AML-193 (cell line): Measurements from ENCODE around the gene RAB1B.
"Not testable (repeated sequence)": the region's sequence is repeated elsewhere in the genome, so short reads cannot be mapped to it uniquely, and the experiment has no call there.

Experiments used
- DNase-seq, 2 experiments: peaks; one replicate each; lab custom pipeline; 2025; lab: John Stamatoyannopoulos, UW

Gene RAB1B

DNA sequence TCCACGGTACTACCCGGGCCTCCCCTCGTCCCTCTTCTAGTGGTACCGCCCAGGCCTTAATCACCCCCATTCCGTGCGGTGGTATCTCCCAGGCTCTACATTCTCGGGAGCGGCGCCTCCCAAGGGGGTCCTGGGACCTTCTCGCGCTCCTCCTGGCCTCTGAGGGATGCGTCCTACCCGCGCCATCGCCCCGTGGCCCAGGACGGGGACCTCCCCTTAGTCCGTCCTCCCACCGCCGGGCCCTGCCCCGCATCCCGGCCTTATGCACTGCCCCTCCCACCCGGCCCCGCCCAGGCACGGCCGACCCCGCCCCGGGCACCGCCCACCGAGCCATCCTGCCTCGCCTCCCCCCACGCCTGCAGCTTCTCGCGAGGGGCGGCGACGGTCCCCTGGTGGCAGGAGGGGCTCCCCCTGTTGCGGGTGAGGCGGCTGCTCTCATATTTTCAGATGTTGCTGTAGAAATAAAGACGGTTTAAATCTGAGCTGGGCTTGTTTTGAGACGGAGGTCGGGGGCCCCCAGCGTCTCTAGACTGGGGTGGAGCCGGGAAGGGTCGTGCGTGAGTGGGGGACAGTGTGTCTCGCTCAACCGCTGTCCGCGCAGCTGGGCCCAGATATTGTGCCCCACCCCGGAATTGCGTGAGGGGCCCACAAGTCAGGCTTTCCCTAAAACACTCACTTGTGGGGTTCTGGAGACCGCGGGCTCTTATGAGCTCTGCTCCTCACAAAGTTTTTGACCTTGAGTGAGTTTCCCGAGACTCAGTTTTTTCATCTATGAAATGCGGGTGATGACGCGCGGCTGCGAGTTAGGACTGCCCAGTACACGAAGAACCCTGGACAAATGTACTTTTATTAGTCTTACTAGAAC lies 828 bp upstream of the RAB1B start:
- peak; percentile 51 to 57 for DNase-seq

GRCh38 chr11:66268952-66269905 lies 790 bp downstream of the RAB1B start:
- DNase-seq, result peak; percentile 50 to 51

DNA sequence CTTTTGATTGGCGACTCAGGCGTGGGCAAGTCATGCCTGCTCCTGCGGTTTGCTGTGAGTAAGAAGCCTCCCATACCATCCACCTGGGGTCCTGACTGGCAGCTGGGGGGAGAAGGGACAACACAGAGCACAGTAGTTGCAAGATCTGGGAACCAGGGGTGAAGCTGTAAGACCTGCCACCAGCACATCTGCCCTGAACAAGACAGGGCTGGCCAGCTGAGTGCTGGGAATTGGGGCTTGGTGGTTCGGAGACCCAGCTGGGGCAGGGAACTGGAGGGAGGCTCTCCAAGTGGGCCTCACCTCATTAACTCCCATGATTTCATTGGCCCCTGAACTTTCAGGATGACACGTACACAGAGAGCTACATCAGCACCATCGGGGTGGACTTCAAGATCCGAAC lies 3.4 kb downstream of the RAB1B start:
- DNase-seq, result no peak

DNA sequence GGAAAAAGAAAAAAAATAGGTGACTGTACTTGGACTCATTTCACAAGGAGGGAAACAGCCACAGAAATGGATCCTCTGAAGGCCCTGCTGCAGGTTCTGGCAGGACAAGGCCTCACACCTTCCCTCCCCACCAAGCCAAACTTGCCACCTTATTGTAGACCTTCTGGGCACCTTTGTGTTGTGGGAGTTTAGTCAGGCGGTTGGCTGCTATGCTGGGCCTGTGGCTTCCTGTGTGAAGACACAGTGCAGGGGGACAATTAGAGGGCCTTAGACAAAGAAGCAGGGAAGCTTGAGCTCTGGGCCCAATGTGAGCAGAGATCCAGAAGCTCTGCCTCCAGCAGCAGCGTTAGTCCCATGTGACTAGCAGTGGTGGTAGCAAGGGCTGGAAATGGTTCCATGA lies 4.2 kb downstream of the RAB1B start:
- no peak for DNase-seq

DNA sequence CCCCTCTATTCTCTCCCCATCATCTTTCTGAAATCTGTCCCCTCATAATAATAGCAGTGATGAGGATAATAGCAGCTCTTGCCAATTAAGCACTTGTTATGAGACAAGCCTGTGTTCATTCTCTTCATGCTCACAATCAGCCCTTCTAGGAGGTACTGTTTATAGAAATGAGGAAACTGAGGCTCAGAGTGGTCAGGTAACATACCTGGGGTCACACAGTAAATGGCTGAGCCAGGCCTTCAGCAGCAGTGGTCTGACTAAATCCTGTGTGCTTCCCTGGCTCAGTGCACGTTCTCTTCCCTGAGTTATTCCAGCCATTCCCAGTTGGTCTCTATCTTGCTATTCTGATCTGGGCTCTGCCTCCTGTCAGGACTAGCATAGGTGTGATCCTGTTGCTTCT lies 5.8 kb downstream of the RAB1B start:
- DNase-seq, result no peak

- no peak for DNase-seq
Measured at GRCh38 chr11:66275396-66275795, 7.0 kb downstream of the RAB1B start.

GRCh38 chr11:66275984-66276612 lies 7.7 kb downstream of the RAB1B start:
- no peak for DNase-seq

- not testable (repeated sequence) for DNase-seq
Measured at GRCh38 chr11:66276619-66277018, 8.2 kb downstream of the RAB1B start.

DNA sequence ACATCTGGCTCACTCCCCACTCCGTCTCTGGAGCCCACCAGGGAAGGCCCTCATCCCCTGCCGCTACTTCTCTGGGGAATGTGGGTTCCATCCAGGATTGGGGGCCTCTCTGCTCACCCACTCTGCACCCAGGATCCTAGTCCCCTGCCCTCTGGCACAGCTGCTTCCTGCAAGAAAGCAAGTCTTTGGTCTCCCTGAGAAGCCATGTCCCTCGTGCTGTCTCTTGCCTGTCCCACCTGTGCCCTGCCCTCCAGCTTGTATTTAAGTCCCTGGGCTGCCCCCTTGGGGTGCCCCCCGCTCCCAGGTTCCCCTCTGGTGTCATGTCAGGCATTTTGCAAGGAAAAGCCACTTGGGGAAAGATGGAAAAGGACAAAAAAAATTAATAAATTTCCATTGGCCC lies 8.6 kb downstream of the RAB1B start:
- not testable (repeated sequence) for DNase-seq

GRCh38 chr11:66277471-66278362 lies 9.3 kb downstream of the RAB1B start, which contains the start of gene CNIH2:
Gene CNIH2, plus strand, starts transcription at chr11:66278175. Its CDS starts 282 bp downstream, at chr11:66278457.
- no peak for DNase-seq

GRCh38 chr11:66278363-66279091 lies 10.1 kb downstream of the RAB1B start:
- DNase-seq, result no peak

DNA sequence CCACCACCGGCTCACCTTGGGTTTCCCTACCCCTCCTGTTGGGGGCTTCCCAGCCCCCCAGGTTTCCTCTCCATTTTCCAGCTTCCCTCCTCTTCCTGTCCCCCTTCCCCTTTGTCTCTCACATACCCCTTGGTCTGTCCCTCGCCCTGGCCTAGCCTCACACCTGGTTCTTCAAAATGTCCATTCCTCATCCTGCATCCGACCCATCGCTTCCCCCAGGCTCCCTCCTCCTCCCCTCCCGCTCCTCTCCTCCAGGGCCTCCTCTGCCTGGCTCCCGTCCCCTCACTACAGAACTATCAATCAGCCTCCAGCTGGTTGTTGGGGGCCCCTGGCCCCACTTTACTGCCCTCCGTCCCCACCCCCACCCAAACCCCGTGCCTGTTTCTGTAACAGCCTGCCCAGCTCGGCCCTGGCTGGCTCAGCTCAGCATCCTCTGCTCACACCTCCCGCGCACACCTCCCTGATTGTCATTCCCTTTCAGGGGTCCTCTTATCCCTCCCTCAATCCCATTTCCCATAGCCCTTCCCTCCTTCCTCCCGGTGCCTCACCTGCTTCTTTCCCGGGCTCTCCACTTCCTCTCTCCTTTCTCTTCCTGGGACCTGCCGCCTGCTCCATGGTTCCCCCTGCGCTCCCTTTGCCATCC lies 10.8 kb downstream of the RAB1B start:
- no peak for DNase-seq

DNA sequence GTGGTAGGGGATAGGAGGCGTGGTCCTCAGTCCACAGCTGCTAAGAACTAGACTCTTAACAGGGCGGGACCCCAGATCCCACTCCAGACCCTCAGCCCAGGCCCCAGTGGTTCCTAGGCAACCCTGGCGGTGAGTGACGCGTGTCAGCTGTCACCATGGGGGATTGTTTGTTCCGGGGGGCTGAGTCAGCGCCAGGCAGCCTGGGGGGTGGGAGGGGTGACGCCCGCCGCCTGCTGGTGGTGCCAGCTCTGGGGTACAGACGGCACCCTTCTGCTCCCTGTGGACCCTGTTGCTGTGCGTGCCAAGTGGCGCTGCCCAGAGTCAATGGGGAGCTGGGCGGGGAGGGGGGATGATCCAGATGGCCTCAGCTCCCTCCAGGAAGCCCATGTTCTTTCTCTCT lies 12.0 kb downstream of the RAB1B start:
- no peak for DNase-seq

DNA sequence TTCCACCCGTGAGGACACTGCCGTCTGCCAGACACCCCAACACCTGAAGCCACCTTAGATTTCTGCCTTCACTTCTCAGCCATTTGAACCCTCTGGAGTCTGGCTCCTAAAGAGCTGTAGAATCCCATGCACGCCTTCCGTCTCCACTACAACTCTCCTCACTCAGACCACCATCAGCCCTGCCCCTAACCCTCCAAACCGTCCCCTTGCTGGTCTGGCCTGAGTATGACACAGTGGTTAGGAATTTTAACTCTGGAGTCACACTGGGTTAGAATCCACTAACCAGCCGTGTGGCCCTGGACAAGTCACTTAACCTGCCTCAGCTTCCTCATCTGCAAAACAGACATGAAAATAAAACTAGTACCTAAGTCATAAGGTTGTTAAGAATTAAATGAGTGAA lies 12.6 kb downstream of the RAB1B start:
- no peak for DNase-seq

DNA sequence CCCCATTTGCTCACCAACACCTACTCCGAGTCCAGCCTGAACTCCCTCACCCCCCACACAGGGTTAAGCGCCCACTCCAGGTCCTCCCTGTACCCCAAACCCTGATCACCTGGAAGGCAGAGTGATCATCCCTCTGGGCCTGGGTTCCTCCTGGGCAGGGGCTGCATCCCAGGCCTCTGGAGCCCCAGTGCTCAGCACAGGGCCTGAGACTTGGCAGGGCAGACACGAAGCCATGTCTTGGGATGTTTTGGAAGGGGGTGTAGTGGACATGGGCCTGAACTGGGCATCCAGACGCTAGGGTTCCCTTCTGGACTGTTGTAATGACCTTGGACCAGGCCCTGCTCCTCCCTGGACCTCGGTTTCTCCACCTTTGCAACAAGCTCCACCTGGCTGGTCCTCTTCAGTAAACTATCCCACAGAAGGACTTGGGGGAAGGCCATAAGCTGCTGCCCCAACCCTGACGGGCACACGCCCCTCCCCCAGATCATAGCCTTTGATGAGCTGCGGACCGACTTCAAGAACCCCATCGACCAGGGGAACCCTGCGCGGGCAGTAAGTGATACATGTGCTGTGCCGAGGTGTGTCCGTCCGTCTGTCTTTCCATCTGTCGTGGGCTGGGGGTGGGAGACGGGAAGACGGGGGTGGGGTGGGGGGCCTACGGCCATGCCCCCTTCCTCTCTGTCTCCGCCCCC lies 13.5 kb downstream of the RAB1B start:
- no peak for DNase-seq

DNA sequence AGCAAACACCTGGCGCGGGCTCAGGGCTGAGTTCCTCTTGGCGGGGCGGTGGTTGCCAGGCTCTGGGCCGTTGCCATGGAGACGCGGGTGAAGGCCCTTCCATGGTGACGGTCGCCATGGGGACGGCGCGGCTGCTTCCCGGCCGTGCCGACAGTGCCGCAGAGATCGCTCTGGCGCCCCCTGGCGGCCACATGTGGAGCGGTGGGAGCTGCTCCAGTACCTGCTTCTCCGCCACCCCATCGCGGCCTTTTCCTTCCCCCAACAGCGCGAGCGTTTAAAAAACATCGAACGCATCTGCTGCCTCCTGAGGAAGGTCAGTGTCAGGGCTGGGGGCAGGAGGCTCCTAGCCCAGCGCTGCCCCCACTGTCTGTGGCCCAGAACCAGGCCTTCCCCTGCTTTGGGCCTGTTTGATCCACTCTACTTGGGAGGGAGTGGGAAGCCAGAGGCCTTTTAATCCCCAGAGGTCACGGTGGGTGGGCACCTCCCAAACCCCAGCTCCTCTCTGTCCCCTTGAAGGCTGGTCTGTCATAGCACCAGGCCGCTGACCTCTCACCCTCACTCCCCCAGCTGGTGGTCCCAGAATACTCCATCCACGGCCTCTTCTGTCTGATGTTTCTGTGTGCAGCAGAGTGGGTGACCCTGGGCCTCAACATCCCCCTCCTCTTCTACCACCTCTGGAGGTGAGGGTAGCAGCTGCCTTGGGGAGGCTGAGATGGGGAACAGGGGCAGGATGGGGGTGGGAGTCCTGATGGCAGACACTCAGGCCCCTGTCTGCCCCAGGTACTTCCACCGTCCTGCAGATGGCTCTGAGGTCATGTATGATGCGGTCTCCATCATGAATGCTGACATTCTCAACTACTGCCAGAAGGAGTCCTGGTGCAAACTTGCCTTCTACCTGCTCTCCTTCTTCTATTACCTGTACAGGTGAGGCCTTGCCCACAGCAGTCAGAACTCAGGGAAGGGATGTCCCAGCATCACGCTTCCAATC lies 14.3 kb downstream of the RAB1B start:
- peak; percentile 91 to 92 for DNase-seq

DNA sequence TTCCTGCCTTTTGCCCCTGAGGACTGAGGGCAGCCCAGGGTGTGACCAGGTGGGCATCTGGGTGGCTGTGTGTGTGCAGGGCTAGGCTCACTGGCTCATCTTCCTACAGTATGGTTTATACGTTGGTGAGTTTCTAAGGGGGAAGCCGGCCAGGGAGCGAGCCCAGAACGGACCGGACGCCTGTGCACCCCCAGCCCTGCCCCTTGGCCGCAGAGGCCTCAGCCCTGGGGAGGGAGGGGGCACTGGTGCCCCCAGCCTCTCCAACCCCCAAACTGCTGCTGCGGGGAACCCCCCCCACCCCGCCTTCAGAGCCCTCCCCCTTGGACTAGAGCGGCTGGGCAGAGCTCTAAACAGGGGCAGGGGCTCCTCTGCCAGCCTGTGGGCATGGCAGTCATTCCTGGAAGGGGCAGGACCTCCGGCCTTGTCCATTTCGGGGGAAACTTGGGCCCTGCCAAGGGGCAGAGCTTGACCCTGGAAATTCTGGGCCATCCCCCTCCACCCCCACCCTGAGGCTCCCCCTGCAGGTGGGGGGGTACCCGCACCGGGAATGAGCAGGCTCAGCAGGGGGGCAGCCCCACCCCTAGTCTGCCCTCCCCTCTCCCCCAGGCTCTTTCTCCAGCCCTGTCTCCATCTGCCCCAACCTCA lies 15.1 kb downstream of the RAB1B start:
- DNase-seq, result no peak
